ENCODE data around the gene PLEKHF1.

GRCh38 chr19:29675650-29676186 is 10.5 kb downstream of the PLEKHF1 start:
- TF ChIP-seq, protein P1, sequence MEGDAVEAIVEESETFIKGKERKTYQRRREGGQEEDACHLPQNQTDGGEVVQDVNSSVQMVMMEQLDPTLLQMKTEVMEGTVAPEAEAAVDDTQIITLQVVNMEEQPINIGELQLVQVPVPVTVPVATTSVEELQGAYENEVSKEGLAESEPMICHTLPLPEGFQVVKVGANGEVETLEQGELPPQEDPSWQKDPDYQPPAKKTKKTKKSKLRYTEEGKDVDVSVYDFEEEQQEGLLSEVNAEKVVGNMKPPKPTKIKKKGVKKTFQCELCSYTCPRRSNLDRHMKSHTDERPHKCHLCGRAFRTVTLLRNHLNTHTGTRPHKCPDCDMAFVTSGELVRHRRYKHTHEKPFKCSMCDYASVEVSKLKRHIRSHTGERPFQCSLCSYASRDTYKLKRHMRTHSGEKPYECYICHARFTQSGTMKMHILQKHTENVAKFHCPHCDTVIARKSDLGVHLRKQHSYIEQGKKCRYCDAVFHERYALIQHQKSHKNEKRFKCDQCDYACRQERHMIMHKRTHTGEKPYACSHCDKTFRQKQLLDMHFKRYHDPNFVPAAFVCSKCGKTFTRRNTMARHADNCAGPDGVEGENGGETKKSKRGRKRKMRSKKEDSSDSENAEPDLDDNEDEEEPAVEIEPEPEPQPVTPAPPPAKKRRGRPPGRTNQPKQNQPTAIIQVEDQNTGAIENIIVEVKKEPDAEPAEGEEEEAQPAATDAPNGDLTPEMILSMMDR (IDR thresholded peaks at IDR 0.05 in 4 of 5, conservative IDR thresholded peaks at IDR 0.05 in 1 of 5) = no peak
- TF ChIP-seq POLR2A (IDR thresholded peaks at IDR 0.05) = no peak

Measured in gastrocnemius medialis (tissue), 4 donors.